GM18870 (cell line): ENCODE results near the gene TCL1A.
"Not testable (repeated sequence)": the region's sequence is repeated elsewhere in the genome, so short reads cannot be mapped to it uniquely, and the experiment has no call there.

Source experiments
- ATAC-seq: cut with Tn5 transposase; IDR thresholded peaks from one replicate; pipeline ENCODE4 v1.9.1; 2021; ENCODE audit warnings: moderate library complexity; ENCODE audit not compliant: unreplicated experiment

The TCL1A gene

GRCh38 chr14:95679148-95679815 lies 34.6 kb downstream of the TCL1A start:
- ATAC-seq, result no peak

- ATAC-seq, result no peak
Measured at GRCh38 chr14:95677179-95677835, 36.6 kb downstream of the TCL1A start.

DNA sequence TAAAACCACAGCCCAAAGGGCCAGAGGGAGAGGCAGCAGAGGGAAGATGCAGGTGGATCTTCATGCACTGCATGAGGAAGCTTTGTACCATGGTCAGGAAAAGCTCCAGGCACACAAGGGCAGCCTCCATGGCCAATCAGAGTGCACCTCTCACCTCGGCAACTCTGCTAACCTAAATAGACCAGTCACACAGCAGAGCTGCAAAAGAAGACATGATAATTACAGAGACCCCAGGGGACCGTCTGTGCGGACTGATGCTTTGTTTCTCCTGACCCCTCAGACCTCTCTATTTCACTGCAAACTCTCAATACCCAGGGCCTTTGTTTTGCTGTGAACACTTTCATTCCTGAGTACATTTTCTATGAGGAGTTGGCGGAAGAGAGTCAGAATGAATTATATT lies 38.4 kb downstream of the TCL1A start:
- ATAC-seq, result no peak

DNA sequence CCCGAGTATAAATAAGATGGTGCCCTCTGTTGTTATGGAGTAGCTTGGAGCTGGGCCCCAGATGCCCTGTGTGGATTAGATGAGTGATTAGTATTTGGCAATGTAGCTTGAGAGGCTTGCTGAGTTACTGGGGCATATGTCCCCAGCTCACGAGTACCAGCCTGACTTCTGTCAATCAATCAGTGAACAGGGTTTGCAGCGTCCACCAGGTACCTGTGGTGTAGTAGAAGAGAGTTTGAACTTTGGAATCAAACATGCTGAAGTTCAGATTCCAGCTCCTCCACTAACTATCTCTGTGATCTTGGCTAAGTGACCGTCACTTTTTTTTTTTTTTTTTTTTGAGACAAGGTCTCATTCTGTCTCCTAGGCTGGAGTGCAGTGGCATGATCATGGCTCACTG lies 39.3 kb downstream of the TCL1A start:
- ATAC-seq, result no peak

DNA sequence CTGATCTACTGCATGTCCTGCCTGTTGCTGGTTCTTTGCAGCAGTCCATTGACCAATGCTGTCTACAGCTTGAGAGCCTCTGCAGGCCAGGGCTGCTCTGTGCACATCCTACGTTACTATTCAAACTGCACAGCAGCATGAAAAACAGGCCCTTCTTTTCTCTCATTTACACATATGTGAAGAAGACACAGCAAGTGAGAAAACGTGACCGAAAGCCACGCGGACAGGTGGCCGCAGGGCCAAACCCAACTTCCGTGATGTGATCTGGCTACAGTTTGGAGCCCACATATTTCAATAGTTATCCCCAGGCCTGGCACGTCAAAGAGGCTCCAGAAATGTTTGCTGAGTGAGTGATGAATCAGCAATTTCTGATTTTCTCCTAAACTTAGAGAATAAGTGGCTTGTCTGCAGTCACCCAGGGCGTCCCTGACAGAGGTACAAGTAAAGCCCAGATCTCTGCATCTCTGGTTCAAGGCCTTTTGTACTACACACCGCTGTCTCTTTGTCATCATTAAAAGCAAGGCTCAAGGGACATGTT lies 45.6 kb downstream of the TCL1A start:
- peak; percentile 31 for ATAC-seq

GRCh38 chr14:95667249-95667693 lies 46.7 kb downstream of the TCL1A start:
- ATAC-seq, result no peak

- no peak for ATAC-seq
Measured at GRCh38 chr14:95666450-95666849, 47.5 kb downstream of the TCL1A start.

DNA sequence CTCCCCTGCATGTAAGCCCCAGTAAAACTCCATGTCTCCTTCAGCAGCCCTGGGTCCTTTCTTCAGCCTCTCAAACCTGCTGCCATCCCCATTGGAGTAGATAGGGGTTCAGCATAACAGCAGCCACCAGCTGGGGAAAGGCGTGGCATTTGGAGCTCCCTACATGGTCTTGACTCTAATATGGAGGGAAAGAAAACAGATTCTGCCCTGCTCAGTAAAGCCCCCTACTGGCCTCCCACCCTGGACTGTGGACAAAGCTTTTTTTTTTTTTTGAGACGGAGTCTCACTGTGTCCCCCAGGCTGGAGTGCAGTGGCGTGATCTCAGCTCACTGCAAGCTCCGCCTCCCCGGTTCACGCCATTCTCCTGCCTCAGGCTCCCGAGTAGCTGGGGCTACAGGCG lies 48.4 kb downstream of the TCL1A start:
- not testable (repeated sequence) for ATAC-seq

DNA sequence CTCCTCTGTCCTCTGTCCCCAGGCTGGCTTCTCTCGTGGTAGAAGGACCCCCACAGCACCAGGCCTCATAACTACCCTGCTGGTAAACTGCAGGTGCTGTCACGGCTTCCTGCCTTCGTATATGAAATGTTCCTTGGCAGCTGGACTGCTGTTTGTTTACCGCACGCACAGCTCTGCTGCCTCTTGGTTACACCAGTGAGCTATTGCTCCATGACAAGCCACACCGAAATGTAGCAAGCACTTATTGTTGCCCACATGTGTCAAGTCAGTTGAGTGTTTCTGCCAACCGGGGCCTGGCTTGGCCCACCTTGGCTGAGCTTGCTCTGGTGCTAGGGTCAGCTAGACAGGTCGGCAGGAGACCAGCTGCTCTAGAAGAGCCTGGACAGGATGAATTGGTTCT lies 49.4 kb downstream of the TCL1A start:
- ATAC-seq, result no peak

DNA sequence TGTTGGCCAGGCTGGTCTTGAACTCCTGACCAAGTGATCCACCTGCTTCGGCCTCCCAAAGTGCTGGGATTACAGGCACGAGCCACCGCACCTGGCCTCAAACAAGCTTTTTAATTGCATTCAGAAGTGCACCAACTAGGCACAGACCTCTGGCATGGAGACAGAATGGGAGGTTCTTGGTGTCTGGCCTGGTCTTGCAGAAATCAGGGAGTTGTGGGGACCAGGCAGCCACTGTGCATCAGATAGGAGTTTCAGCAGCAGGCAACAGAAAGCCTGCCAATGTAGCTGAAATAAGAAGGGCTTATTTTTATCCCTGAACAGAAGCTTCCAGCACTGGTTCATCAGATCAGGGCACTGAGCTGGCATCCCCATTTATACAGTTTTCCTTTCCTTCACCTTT lies 49.9 kb downstream of the TCL1A start:
- no peak for ATAC-seq

- no peak for ATAC-seq
Measured at GRCh38 chr14:95663226-95663797, 50.6 kb downstream of the TCL1A start.

DNA sequence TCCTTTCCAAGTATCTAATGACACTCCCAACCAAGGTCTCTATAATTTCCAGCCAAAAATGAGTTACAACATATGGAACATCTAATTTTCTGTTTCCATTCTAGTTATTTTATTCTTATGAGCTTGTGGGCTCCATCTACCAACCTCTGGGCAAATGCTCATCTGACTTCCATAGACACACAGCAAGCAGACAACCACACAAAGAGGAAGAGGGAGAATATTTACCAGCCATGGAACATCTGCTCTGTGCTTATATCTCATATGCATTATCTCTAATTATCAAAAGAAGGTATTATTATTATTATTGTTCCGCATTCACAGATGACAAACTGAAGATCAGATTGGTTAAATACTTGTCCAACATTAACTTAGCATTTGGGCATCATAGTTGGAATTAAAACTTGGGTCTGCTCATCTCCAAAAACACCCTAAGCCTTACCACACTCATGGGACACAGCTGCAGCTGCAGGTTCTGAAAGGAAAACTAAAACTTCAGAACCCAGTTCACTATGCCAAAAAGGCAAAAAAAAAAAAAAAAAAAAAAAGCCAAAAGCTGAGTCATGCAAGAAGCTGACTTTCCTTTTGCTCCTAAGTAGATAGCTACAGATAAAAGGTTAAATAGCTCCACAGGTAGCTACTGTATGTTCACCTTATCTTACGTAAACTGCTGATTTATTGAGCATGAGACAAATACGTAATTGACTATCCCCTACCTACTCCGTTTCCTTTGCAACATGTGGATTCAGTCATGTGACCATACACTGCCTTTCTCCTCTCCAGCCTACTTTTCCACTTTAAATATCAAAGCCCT lies 51.3 kb downstream of the TCL1A start:
- ATAC-seq, result peak; percentile 52

DNA sequence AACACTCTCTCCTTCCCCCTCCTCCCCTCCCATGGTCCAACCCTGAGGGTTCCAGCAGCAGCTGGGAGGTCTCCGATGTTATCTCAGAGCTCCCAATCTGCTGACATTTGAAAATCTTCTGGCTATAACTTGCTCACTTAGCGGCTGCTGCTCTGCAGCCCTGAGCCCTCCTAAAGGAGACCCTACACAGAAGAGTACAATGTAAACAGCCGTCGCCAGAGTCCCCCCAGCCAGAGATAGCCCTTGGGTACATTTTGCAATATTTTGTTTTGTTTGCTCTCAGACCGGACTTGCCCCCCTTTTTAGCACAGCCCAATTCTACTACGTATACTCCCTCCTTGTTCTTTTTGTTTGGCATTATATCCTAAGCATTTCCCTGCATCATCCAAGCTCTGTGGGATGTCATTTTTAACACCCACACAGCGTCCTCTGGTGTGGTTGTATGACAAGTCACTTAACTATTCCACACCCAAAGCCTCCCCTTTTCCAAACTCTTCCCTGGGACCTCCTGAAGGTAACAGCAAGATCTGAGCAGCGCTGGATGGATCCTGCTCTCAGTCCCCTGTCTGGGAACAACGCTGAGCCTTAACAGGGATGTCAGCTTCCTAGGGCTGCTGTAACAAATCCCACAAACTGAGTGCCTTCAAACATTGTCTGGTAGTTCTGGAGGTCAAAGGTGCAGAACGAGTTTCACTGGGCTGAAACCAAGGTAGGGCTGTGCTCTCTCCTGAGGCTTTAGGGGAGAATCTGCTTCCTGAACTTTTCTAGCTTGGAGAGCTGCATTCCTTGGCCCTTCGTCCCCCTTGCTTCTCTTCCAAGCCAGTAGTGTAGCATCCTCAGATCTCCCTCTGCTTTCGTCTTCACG lies 53.0 kb downstream of the TCL1A start:
- ATAC-seq, result no peak

DNA sequence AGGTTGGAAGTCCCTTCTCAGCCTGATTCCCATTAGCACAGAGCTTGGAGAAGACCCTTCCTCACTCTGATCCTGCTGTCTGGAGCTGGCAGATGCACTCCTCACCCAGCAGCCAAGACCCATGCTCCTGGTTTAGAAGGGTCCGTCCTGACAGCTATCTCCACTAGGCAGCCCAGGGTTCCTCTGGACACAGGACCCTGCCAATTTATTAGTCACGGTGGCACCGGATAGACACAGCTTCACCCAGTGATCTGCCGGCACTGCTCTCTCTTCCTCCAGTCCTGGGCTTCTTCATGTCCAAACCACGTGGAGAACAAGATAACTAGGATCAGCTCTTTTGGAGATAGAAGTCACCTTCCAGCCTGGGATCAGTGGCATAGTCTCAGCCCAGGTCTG lies 53.9 kb downstream of the TCL1A start:
- no peak for ATAC-seq
